PC-3 (cell line): ENCODE measurements around the gene NCOR2. TPM values are rescaled to one million over a fixed set of nuclear protein-coding genes. Genes with fewer than 3 reads are reported as not detected.
A peak's percentile ranks its signal among the peaks of the same experiment; 100 is the strongest.
"Not testable (repeated sequence)": the region's sequence is repeated elsewhere in the genome, so short reads cannot be mapped to it uniquely, and the experiment has no call there.

Experiments
- ATAC-seq: fragments of 200-7000 bp; cut with Tn5 transposase; 2 replicates; pipeline ENCODE4 v1.9.1; 2020; ENCODE audit warnings: mild to moderate bottlenecking, moderate library complexity
- BruUV-seq: library from RNA; stranded (reverse); fragments of 400-500 nt; replicated peaks from 2 replicates; lab custom pipeline; 2021; lab: Mats Ljungman, UMichigan
- CTCF ChIA-PET: fragments of 300-600 bp; sonication (Branson Sonifier 250); formaldehyde crosslinking; loops from one replicate; lab custom pipeline; 2022; ENCODE audit warnings: antibody characterized with exemption; lab: Charles Lee
- POLR2A ChIA-PET: fragments of 300-600 bp; sonication (Branson Sonifier 250); formaldehyde crosslinking; loops from one replicate; lab custom pipeline; 2022; ENCODE audit warnings: antibody characterized with exemption; ENCODE audit not compliant: unreplicated experiment; lab: Charles Lee
- DNase-seq: peaks from one replicate; pipeline ENCODE4 v3.0.0-alpha.2; 2015
- H2AFZ ChIP-seq: fragments of 300-600 bp; sonication (generic); 2 replicates; pipeline ENCODE4 v1.6.0; 2016; ENCODE audit warnings: antibody characterized with exemption, low read length
- H3F3A ChIP-seq: fragments of 300-600 bp; sonication (generic); one replicate; pipeline ENCODE4 v1.6.0; 2017; ENCODE audit warnings: antibody characterized with exemption, low read length, control low read depth, mild to moderate bottlenecking; ENCODE audit not compliant: unreplicated experiment
- H3K27ac ChIP-seq: fragments of 300-600 bp; sonication (generic); 2 replicates; pipeline ENCODE4 v1.5.1; 2016; ENCODE audit warnings: mild to moderate bottlenecking, low read length
- H3K27me3 ChIP-seq: fragments of 300-600 bp; sonication (generic); 2 replicates; pipeline ENCODE4 v1.6.1; 2016; ENCODE audit warnings: low read length, mixed read lengths
- H3K36me3 ChIP-seq: fragments of 300-600 bp; sonication (generic); 2 replicates; pipeline ENCODE4 v1.6.1; 2016; ENCODE audit warnings: low read depth, mixed run types, low read length, mixed read lengths
- H3K4me1 ChIP-seq: fragments of 300-600 bp; sonication (generic); 2 replicates; pipeline ENCODE4 v1.5.1; 2016; ENCODE audit warnings: low read length; ENCODE audit not compliant: insufficient read depth
- H3K4me2 ChIP-seq: fragments of 300-600 bp; sonication (generic); 2 replicates; pipeline ENCODE4 v1.6.0; 2016; ENCODE audit warnings: low read length
- H3K4me3 ChIP-seq: fragments of 300-600 bp; sonication (generic); 2 replicates; pipeline ENCODE4 v1.5.1; 2016; ENCODE audit warnings: mild to moderate bottlenecking, low read length, mixed read lengths
- H3K79me2 ChIP-seq: fragments of 300-600 bp; sonication (generic); 2 replicates; pipeline ENCODE4 v1.6.1; 2017; ENCODE audit warnings: low read length, mixed read lengths
- H3K9ac ChIP-seq: fragments of 300-600 bp; sonication (generic); 2 replicates; pipeline ENCODE4 v1.6.0; 2016; ENCODE audit warnings: mild to moderate bottlenecking, low read length
- H3K9me2 ChIP-seq: fragments of 300-600 bp; sonication (generic); replicated peaks from 2 replicates; pipeline ENCODE4 v1.6.1; 2016; ENCODE audit warnings: mixed run types, low read length, mixed read lengths
- H3K9me3 ChIP-seq: fragments of 300-600 bp; sonication (generic); 2 replicates; pipeline ENCODE4 v1.6.1; 2016; ENCODE audit warnings: low read length, mixed read lengths
- H4K20me1 ChIP-seq: fragments of 300-600 bp; sonication (generic); 2 replicates; pipeline ENCODE4 v1.6.1; 2016; ENCODE audit warnings: low read length, mixed read lengths
- CTCF ChIP-seq: fragments of 300-600 bp; sonication (generic); conservative IDR thresholded peaks from 2 replicates; pipeline ENCODE4 v1.5.1; 2017; ENCODE audit warnings: antibody characterized with exemption, low read depth, mild to moderate bottlenecking, low read length
- EZH2 ChIP-seq: fragments of 300-600 bp; sonication (generic); IDR thresholded peaks from one replicate; pipeline ENCODE4 v1.6.1; 2017; ENCODE audit warnings: antibody characterized with exemption, mild to moderate bottlenecking, low read length; ENCODE audit not compliant: unreplicated experiment
- EZH2phosphoT487 ChIP-seq: fragments of 300-600 bp; sonication (generic); IDR thresholded peaks from 2 replicates; pipeline ENCODE4 v1.6.1; 2018; ENCODE audit warnings: mild to moderate bottlenecking, antibody characterized with exemption, low read length, borderline replicate concordance
- intact Hi-C: fragments of 100-400 bp; cut with micrococcal nuclease; formaldehyde crosslinking; loops from 2 replicates; pipeline ENCODE4 v1.9.0; 2023
- total RNA-seq: library from RNA; depleted of rRNA; stranded (reverse); fragments of >200 nt; gene quantifications from 2 replicates; pipeline ENCODE4 v1.2.3, GENCODE V29; 2014

NCOR2 gene
- total RNA-seq, 1 experiment from 2014 or later, result 117 TPM

GRCh38 chr12:124586756-124587155 lies 19.3 kb upstream of the NCOR2 start:
- peak; percentile 32 for DNase-seq
- H3K36me3 ChIP-seq, result no peaks in the 10 kb centered on the region
- no peaks in the 10 kb centered on the region for H3F3A ChIP-seq
- no peak overlapping the region for H3K9ac ChIP-seq
- H3K27ac ChIP-seq, result no peak overlapping the region
- H3K27me3 ChIP-seq, result no peaks in the 10 kb centered on the region
- H3K79me2 ChIP-seq, result no peaks in the 10 kb centered on the region
- H2AFZ ChIP-seq, result no peak overlapping the region
- CTCF ChIA-PET, result no interaction called here
- H4K20me1 ChIP-seq, result no peaks in the 10 kb centered on the region
- ATAC-seq, result peak; percentile 42
- peaks cover 12% of the 10 kb centered on the region for H3K4me1 ChIP-seq
- H3K4me2 ChIP-seq, result no peak overlapping the region
- no peaks in the 10 kb centered on the region for H3K9me2 ChIP-seq
- POLR2A ChIA-PET, result no interaction called here
- no peak for TF ChIP-seq EZH2
- TF ChIP-seq CTCF, result no peak
- no peak for TF ChIP-seq EZH2phosphoT487
- BruUV-seq, result no TSS peak
- no peak overlapping the region for H3K4me3 ChIP-seq
- H3K9me3 ChIP-seq, result no peaks in the 10 kb centered on the region
- intact Hi-C loops, result no loop called here

GRCh38 chr12:124584494-124584893 lies 17.1 kb upstream of the NCOR2 start:
- CTCF ChIA-PET, result interaction anchor here (0.6 kb wide), 1 partner anchor 154 kb away, joined by 3 read pairs; no protein-coding TSS in a partner anchor
- BruUV-seq, POLR2A ChIA-PET, H3K36me3 ChIP-seq, H3K27me3 ChIP-seq, H3K9me2 ChIP-seq, H3K4me3 ChIP-seq, H3K4me2 ChIP-seq, H2AFZ ChIP-seq, H4K20me1 ChIP-seq, H3F3A ChIP-seq, H3K9me3 ChIP-seq, intact Hi-C loops, H3K79me2 ChIP-seq, H3K9ac ChIP-seq, H3K4me1 ChIP-seq, ATAC-seq, DNase-seq, H3K27ac ChIP-seq: not testable (repeated sequence)

GRCh38 chr12:124583854-124584253 lies 16.4 kb upstream of the NCOR2 start:
- POLR2A ChIA-PET, result no interaction called here
- no peak for TF ChIP-seq CTCF
- Histone ChIP-seq H3K4me3 (no peak overlapping the region), H3K79me2 (no peaks in the 10 kb centered on the region), H2AFZ (no peak overlapping the region), H4K20me1 (no peaks in the 10 kb centered on the region), H3K36me3 (no peaks in the 10 kb centered on the region), H3K4me1 (peaks cover 3% of the 10 kb centered on the region), H3K9ac (no peak overlapping the region), H3K9me2 (no peaks in the 10 kb centered on the region), H3K27ac (no peak overlapping the region), H3F3A (no peaks in the 10 kb centered on the region), H3K9me3 (no peaks in the 10 kb centered on the region), H3K4me2 (no peak overlapping the region), H3K27me3 (no peaks in the 10 kb centered on the region)
- intact Hi-C loops, result no loop called here
- no peak for ATAC-seq
- no TSS peak for BruUV-seq
- peak; percentile 10 for DNase-seq
- CTCF ChIA-PET, result interaction anchor here (0.6 kb wide), 2 partner anchors 16 to 103 kb away, joined by 5 to 6 read pairs; partner anchors contain the start of gene NCOR2
